HG03439 (cell line): Measurements from ENCODE around the gene PDE4B.

Source experiments
- ATAC-seq: cut with Tn5 transposase; IDR thresholded peaks from one replicate; pipeline ENCODE4 v1.9.1; 2021; ENCODE audit warnings: mild to moderate bottlenecking, moderate library complexity; ENCODE audit not compliant: unreplicated experiment

PDE4B gene

GRCh38 chr1:66326867-66327266 is 534.2 kb downstream of the PDE4B start:
- ATAC-seq: no peak

- ATAC-seq: no peak
Measured at GRCh38 chr1:66327588-66327987, 534.9 kb downstream of the PDE4B start.

GRCh38 chr1:66328896-66329295 is 536.2 kb downstream of the PDE4B start:
- ATAC-seq: no peak

- ATAC-seq: no peak
Measured at GRCh38 chr1:66330722-66331141, 538.0 kb downstream of the PDE4B start.

GRCh38 chr1:66331658-66332547 is 539.2 kb downstream of the PDE4B start:
- ATAC-seq: no peak

GRCh38 chr1:66332548-66332901 is 539.8 kb downstream of the PDE4B start:
- ATAC-seq: no peak

- no peak for ATAC-seq
Measured at GRCh38 chr1:66333466-66334199, 540.9 kb downstream of the PDE4B start.

- no peak for ATAC-seq
Measured at GRCh38 chr1:66334318-66334717, 541.6 kb downstream of the PDE4B start.

GRCh38 chr1:66335125-66335524 is 542.4 kb downstream of the PDE4B start:
- no peak for ATAC-seq

GRCh38 chr1:66335859-66336640 is 543.4 kb downstream of the PDE4B start:
- ATAC-seq: peak; percentile 79

- no peak for ATAC-seq
Measured at GRCh38 chr1:66336641-66336990, 543.9 kb downstream of the PDE4B start.

GRCh38 chr1:66337249-66337648 is 544.6 kb downstream of the PDE4B start:
- ATAC-seq: no peak

- no peak for ATAC-seq
Measured at GRCh38 chr1:66339944-66340343, 547.2 kb downstream of the PDE4B start.

- ATAC-seq: no peak
Measured at GRCh38 chr1:66341446-66342089, 548.9 kb downstream of the PDE4B start.

GRCh38 chr1:66342707-66343106 is 550.0 kb downstream of the PDE4B start:
- no peak for ATAC-seq

- no peak for ATAC-seq
Measured at GRCh38 chr1:66343569-66344325, 551.1 kb downstream of the PDE4B start.

GRCh38 chr1:66346057-66346795 is 553.5 kb downstream of the PDE4B start:
- no peak for ATAC-seq

- ATAC-seq: no peak
Measured at GRCh38 chr1:66346873-66347272, 554.2 kb downstream of the PDE4B start.

- ATAC-seq: no peak
Measured at GRCh38 chr1:66348776-66349175, 556.1 kb downstream of the PDE4B start.

GRCh38 chr1:66349242-66349641 is 556.5 kb downstream of the PDE4B start:
- no peak for ATAC-seq
